ENCODE data around the gene MUC21.
"Not testable (repeated sequence)": the region's sequence is repeated elsewhere in the genome, so short reads cannot be mapped to it uniquely, and the experiment has no call there.

Gene MUC21

DNA sequence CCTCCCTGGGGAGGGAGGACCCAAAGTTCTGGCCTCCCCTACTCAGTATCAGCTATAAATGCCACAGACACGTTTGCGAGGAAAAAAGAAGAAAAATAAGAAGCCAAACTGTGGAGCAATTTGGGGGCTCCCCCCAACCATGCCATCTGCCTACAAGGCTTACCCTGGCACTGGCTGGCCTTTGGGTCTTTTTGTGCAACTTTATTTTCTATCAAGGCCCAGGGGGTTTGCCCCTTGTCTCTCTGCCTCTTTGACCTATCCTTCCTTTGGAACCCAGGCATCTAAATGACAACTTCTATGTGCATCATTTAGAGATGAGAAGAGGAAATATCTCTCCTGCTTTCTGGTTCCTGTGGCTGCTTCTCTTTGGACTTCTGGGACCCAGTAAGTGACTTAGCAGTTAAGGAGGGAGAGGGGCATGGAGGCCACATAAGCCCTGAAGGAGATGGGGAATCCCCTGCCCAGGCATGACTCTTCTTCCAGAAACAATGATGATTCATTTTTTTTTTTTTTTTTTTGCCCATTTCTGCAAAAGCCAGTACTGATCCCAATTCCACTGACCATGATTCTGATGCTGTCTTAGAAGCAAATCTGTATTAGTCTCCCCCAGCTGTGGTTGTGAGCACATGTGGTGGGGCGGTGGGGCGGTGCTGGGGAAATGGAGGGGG, 27.0 kb downstream of the MUC21 start, which contains the start of gene MUC22:
Gene MUC22, plus strand, starts transcription at position 82 of the 668 bp plus-strand sequence. Its CDS starts 233 bp downstream, at position 315.
- DNase-seq: no peak

DNA sequence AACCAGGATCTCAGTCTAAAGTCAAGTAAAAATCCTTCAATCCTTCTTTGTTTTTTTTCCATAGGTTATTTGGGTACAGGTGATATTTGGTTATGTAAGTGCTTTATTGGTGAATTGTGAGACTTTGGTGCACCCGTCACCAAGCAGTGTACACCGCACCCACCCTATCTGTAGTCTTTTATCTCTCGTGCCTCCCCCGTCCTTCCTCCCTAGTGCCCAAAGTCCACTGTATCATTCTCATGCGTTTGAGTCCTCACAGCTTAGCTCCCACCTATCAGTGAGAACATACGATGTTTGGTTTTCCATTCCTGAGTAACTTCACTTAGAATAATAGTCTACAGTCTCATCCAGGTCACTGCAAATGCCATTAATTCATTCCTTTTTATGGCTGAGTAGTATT, 27.6 kb downstream of the MUC21 start:
- DNase-seq: no peak

- DNase-seq: no peak
Measured at GRCh38 chr6:31016659-31017299, 33.3 kb downstream of the MUC21 start.

GRCh38 chr6:31017436-31017835, 33.9 kb downstream of the MUC21 start:
- not testable (repeated sequence) for DNase-seq

GRCh38 chr6:31020057-31020456, 36.5 kb downstream of the MUC21 start:
- no peak for DNase-seq

- DNase-seq: not testable (repeated sequence)
Measured at GRCh38 chr6:31020631-31021255, 37.2 kb downstream of the MUC21 start.

GRCh38 chr6:31021705-31022531, 38.4 kb downstream of the MUC21 start:
- DNase-seq: not testable (repeated sequence)

DNA sequence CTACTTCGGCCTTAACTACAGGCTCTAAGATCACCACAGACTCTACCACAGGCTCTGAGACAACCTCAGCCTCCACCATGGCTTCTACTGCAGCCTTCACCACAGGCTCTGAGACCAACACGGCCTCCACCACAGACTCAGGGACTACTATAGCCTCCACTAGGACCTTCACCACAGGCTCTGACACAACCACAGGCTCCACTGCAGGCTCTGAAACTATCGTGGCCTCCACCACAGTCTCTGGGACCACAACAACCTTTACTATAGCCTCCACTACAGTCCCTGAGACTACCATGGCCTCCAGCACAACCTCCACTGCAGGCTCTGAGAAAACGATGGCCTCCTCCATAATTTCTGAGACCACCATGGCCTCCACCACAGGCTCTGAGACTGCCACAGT, 42.1 kb downstream of the MUC21 start:
- no peak for DNase-seq

- no peak for DNase-seq
Measured at GRCh38 chr6:31031095-31031494, 47.6 kb downstream of the MUC21 start.

DNA sequence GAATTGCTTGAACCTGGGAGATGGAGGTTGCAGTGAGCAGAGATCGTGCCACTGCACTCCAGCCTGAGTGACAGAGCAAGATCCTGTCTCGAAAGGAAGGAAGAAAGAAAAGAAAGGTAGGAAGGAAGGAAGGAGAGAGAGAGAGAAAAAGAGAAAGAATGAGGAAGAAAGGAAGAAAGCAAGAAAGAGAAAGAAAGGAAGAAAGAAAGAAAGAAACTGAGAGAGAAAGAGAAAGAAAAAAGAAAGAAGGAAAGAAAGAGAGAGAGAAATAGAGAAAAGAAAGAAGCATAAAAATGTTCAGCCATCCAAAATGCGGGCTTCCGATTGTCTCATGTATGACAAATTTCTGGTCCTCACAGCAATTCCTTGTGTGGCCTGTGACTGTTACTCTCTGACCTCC, 49.6 kb downstream of the MUC21 start:
- no peak for DNase-seq

DNA sequence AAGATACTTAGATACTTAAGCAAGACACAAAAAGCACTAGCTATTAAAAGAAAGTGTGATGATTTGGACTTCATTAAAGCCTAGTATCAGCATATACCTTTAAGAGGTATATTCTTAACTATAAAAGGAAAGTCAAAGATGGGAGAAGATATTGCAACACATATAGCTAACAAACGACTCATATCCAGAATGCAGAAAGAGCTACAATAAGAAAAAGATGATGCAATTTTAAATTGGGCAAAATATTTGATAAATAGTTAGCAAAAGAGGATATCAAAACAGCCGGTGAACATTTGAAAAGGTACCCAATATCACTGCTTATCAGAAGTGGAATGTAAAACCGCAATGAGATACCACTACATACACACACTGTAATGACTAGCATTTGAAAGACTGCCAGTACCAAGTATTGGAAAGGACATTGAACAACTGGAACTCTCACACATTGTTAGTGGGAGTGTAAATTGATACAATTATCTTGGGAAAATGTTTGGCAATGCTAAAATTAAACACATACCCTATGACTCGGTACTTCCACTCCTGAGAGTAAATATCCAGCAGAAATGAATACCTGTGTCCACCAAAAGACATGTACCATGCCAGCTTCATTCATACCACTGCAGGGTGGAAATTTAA, 52.5 kb downstream of the MUC21 start:
- DNase-seq: no peak

DNA sequence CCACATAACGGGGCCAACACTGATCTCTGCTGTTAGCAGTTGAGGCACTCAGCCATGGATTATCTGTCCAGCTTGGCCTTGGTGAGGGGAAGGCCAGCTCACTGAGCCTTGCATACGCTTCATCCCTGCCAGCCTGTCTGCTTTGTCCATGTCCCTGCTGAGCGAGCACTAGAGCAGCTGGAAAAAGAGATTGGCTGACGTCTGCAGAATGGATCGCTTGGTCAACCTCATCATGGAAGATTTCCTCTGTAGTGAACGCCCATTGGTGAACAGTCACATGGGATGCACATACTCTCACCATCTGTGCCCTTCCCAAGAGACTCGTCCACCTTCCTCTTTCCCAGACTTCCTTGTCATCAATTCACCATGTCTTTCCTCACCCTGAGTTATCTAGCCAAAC, 53.7 kb downstream of the MUC21 start:
- DNase-seq: no peak

DNA sequence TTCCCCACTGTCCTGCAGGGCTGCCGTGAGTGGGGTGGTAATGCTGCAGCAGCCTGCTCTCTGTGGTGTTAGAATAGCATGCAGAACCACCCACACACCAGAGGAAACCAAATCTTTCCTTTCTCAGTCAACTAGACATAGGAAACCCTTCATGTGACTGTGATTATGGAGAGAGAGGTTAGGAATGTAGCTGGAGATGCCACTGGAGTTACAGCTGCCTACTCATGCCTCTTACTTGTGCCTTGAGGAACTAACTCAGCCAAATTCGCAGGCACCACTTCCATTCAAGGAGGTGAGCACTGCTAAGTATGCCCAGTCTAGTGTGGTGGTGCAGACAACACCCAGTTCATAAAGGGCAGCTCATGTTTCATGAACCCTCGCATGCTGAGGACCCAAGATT, 54.2 kb downstream of the MUC21 start:
- DNase-seq: no peak

GRCh38 chr6:31038559-31038958, 55.0 kb downstream of the MUC21 start:
- no peak for DNase-seq

Data from islet precursor cell (in vitro differentiated cells).